Astrocyte (in vitro differentiated cells and primary cell): ENCODE measurements around the gene PLEKHG3. TPM values are rescaled to one million over a fixed set of nuclear protein-coding genes. Genes with fewer than 3 reads are reported as not detected.

Source experiments
- DNase-seq: peaks from one replicate; pipeline ENCODE4 v3.0.0-alpha.2; 2010; ENCODE audit warnings: low read depth
- FAIRE-seq: peaks from 2 replicates; lab custom pipeline; 2011; peaks lifted over from hg19 to GRCh38; lab: Jason Lieb, UNC
- H2AFZ ChIP-seq: 2 replicates; pipeline ENCODE4 v1.6.0; 2012; ENCODE audit warnings: low read depth, low read length, inconsistent platforms
- H3K27ac ChIP-seq: 2 replicates; pipeline ENCODE4 v1.5.1; 2011; ENCODE audit warnings: low read depth, low read length, inconsistent platforms
- H3K27me3 ChIP-seq: 2 replicates; pipeline ENCODE4 v1.6.0; 2011; ENCODE audit warnings: low read length, inconsistent platforms; ENCODE audit not compliant: insufficient read depth
- H3K36me3 ChIP-seq: 2 replicates; pipeline ENCODE4 v1.5.1; 2011; ENCODE audit warnings: low read length, inconsistent platforms; ENCODE audit not compliant: insufficient read depth
- H3K4me1 ChIP-seq: 2 replicates; pipeline ENCODE4 v1.5.1; 2011; ENCODE audit warnings: low read length, inconsistent platforms; ENCODE audit not compliant: insufficient read depth
- H3K4me2 ChIP-seq: 2 replicates; pipeline ENCODE4 v1.6.0; 2012; ENCODE audit warnings: low read length, inconsistent platforms
- H3K4me3 ChIP-seq: 2 replicates; pipeline ENCODE4 v1.5.1; 2011; ENCODE audit warnings: low read depth, mild to moderate bottlenecking, low read length, inconsistent platforms; ENCODE audit not compliant: insufficient read depth
- H3K79me2 ChIP-seq: 2 replicates; pipeline ENCODE4 v1.6.0; 2012; ENCODE audit warnings: mild to moderate bottlenecking, low read length, inconsistent platforms; ENCODE audit not compliant: insufficient read depth
- H3K9ac ChIP-seq: 2 replicates; pipeline ENCODE4 v1.6.0; 2012; ENCODE audit warnings: mild to moderate bottlenecking, low read length, inconsistent platforms
- H3K9me3 ChIP-seq: 2 replicates; pipeline ENCODE4 v1.5.1; 2012; ENCODE audit warnings: low read depth, mild to moderate bottlenecking, low read length, inconsistent platforms; ENCODE audit not compliant: insufficient read depth
- H4K20me1 ChIP-seq: 2 replicates; pipeline ENCODE4 v1.6.0; 2012; ENCODE audit warnings: low read length, inconsistent platforms; ENCODE audit not compliant: insufficient read depth
- H3K27ac Mint-ChIP-seq: one replicate; pipeline ENCODE4 v1.8.0; 2021; ENCODE audit warnings: mild to moderate bottlenecking, mixed read lengths; ENCODE audit not compliant: unreplicated experiment
- H3K27me3 Mint-ChIP-seq: one replicate; pipeline ENCODE4 v1.8.0; 2021; ENCODE audit warnings: low read depth, mixed read lengths; ENCODE audit not compliant: unreplicated experiment
- H3K36me3 Mint-ChIP-seq: one replicate; pipeline ENCODE4 v1.8.0; 2021; ENCODE audit warnings: low read depth, mixed read lengths; ENCODE audit not compliant: unreplicated experiment
- H3K4me1 Mint-ChIP-seq: one replicate; pipeline ENCODE4 v1.8.0; 2021; ENCODE audit warnings: low read depth, mixed read lengths; ENCODE audit not compliant: unreplicated experiment
- H3K4me3 Mint-ChIP-seq: one replicate; pipeline ENCODE4 v1.8.0; 2021; ENCODE audit warnings: mild to moderate bottlenecking, moderate library complexity, mixed read lengths; ENCODE audit not compliant: unreplicated experiment
- H3K9me3 Mint-ChIP-seq: one replicate; pipeline ENCODE4 v1.8.0; 2021; ENCODE audit warnings: mild to moderate bottlenecking, mixed read lengths; ENCODE audit not compliant: unreplicated experiment
- EZH2 ChIP-seq: IDR thresholded peaks from 2 replicates; pipeline ENCODE4 v1.6.1; 2012; ENCODE audit warnings: mild to moderate bottlenecking, low read length, inconsistent platforms; ENCODE audit not compliant: insufficient read depth
- total RNA-seq: library from RNA; stranded (reverse); gene quantifications from 2 replicates; pipeline ENCODE4 v1.2.1, GENCODE V29; 2021
- TF ChIP-seq, protein P1 (sequence below): IDR thresholded peaks from 2 replicates; pipeline ENCODE4 v1.5.1; 2011; ENCODE audit warnings: low read depth, mild to moderate bottlenecking, inconsistent platforms, low read length, moderate library complexity; ENCODE audit not compliant: insufficient read depth

The PLEKHG3 gene
- total RNA-seq, 1 donor from 2014 or later, result 98.6 TPM

DNA sequence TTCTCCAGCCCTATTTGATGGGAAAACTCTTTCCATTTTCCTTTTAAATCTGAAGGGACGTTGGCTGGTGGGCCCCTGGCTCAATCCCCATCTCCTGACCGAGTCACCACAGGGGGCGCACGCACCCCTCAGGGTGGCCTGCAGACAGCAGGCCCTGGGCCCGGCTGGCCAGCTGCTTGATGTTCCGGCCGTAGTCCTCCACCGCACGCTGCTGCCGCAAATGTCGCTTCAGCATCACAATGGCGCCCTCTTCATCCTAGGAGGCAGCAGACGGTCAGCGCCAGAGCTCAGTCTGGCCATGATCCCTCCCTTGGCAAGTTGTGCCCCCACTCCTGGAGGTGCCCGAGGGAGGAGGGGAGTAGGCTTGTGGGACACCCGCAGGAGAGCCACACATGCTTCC lies 70.0 kb downstream of the PLEKHG3 start:
- FAIRE-seq (no peak), DNase-seq (no peak)
- no peaks in the 10 kb centered on the region for H3K79me2 ChIP-seq
- Mint-ChIP-seq H3K4me1 (no peaks in the 10 kb centered on the region), H3K27me3 (peaks cover 20% of the 10 kb centered on the region), H3K36me3 (peaks cover 8% of the 10 kb centered on the region), H3K9me3 (peaks cover 1% of the 10 kb centered on the region), H3K4me3 (no peak overlapping the region), H3K27ac (no peak overlapping the region)
- H3K9me3 ChIP-seq, result peaks cover 9% of the 10 kb centered on the region
- H3K4me3 ChIP-seq, result no peak overlapping the region
- H3K27ac ChIP-seq, result no peak overlapping the region
- no peak overlapping the region for H3K4me2 ChIP-seq
- no peaks in the 10 kb centered on the region for H4K20me1 ChIP-seq
- no peak overlapping the region for H3K9ac ChIP-seq
- H2AFZ ChIP-seq, result no peak overlapping the region
- no peaks in the 10 kb centered on the region for H3K36me3 ChIP-seq
- H3K4me1 ChIP-seq, result no peaks in the 10 kb centered on the region
- H3K27me3 ChIP-seq, result no peaks in the 10 kb centered on the region
- TF ChIP-seq, protein P1, sequence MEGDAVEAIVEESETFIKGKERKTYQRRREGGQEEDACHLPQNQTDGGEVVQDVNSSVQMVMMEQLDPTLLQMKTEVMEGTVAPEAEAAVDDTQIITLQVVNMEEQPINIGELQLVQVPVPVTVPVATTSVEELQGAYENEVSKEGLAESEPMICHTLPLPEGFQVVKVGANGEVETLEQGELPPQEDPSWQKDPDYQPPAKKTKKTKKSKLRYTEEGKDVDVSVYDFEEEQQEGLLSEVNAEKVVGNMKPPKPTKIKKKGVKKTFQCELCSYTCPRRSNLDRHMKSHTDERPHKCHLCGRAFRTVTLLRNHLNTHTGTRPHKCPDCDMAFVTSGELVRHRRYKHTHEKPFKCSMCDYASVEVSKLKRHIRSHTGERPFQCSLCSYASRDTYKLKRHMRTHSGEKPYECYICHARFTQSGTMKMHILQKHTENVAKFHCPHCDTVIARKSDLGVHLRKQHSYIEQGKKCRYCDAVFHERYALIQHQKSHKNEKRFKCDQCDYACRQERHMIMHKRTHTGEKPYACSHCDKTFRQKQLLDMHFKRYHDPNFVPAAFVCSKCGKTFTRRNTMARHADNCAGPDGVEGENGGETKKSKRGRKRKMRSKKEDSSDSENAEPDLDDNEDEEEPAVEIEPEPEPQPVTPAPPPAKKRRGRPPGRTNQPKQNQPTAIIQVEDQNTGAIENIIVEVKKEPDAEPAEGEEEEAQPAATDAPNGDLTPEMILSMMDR, result no peak
- TF ChIP-seq EZH2, result no peak

DNA sequence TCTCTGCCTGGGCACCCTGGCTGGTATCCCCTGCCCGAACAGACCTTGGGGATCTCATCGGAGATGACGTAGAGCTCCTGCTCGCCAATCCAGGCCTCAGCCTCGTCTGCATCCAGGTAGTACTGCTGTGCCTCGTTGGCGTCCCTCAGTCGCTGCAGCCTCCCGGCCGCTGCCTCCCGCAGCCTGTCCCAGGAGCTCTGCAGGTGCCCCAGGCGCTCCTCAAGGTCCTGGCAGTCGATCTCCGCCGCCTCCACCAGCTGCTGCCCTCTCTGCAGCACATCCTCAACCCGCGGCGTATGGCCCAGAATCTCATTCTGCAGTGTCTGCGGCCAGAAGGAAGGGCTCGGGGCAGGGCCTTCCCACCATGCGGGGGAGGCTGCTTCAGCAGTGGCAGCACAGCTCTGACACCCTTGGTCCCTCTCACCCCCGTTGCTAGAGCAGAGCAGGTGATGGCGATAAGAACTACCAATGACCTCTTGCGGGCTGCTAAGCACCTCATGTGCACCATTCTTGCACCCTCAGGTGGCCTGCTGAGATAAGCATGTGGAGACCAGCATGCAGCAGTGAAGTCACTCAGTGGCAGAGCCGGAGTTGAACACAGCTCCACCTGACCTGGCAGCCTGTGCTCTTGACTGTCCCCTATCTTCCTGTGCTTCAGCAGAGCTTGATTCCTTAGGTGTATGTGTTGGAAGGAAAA lies 71.0 kb downstream of the PLEKHG3 start:
- DNase-seq (no peak), FAIRE-seq (no peak)
- Histone ChIP-seq H3K27ac (no peak overlapping the region), H3K9ac (no peak overlapping the region), H3K4me2 (no peak overlapping the region), H3K4me1 (no peaks in the 10 kb centered on the region), H3K27me3 (no peaks in the 10 kb centered on the region), H3K4me3 (no peak overlapping the region), H3K36me3 (no peaks in the 10 kb centered on the region), H2AFZ (no peak overlapping the region), H3K9me3 (peaks cover 9% of the 10 kb centered on the region), H4K20me1 (no peaks in the 10 kb centered on the region), H3K79me2 (no peaks in the 10 kb centered on the region)
- Mint-ChIP-seq H3K27me3 (peaks cover 13% of the 10 kb centered on the region), H3K4me3 (no peak overlapping the region), H3K4me1 (no peaks in the 10 kb centered on the region), H3K27ac (no peak overlapping the region), H3K36me3 (peaks cover 8% of the 10 kb centered on the region), H3K9me3 (peaks cover 1% of the 10 kb centered on the region)
- TF ChIP-seq EZH2, result no peak

DNA sequence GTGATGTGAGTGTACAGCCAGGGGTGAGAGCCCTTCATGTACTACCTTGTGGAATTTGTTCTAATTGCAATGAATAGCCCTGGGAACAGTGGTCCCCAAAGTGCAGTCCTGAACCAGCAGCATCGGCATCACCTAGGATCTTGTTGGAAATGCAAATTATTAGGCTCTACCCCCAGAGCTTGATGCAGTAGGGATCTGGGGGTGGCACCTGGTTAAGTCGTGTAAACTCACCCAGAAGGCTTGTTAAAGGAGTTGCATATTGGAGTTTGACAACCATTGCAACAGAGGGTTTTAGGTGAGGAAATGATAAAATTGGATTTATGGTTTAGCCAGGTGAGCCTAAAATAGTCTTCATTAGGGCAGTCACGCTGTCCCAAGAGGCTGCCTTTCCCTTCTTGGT lies 73.2 kb downstream of the PLEKHG3 start:
- no peaks in the 10 kb centered on the region for H3K4me1 ChIP-seq
- DNase-seq (no peak), FAIRE-seq (no peak)
- Mint-ChIP-seq H3K4me3 (no peak overlapping the region), H3K4me1 (no peaks in the 10 kb centered on the region), H3K36me3 (peaks cover 6% of the 10 kb centered on the region), H3K27me3 (peaks cover 6% of the 10 kb centered on the region), H3K27ac (no peak overlapping the region), H3K9me3 (peaks cover 1% of the 10 kb centered on the region)
- H3K4me2 ChIP-seq, result no peak overlapping the region
- TF ChIP-seq, protein P1, result no peak
- TF ChIP-seq EZH2, result no peak
- H3K36me3 ChIP-seq, result no peaks in the 10 kb centered on the region
- no peaks in the 10 kb centered on the region for H3K27me3 ChIP-seq
- H3K79me2 ChIP-seq, result no peaks in the 10 kb centered on the region
- H3K4me3 ChIP-seq, result no peak overlapping the region
- H3K9ac ChIP-seq, result no peak overlapping the region
- no peak overlapping the region for H2AFZ ChIP-seq
- H3K9me3 ChIP-seq, result peaks cover 9% of the 10 kb centered on the region
- no peak overlapping the region for H3K27ac ChIP-seq
- no peaks in the 10 kb centered on the region for H4K20me1 ChIP-seq
